HepG2 (cell line): Measurements from ENCODE around the gene GLB1L. TPM values are rescaled to one million over a fixed set of nuclear protein-coding genes. Genes with fewer than 3 reads are reported as not detected.
A peak's percentile ranks its signal among the peaks of the same experiment; 100 is the strongest.

ENCODE experiments used
- AHR ChIP-seq: IDR thresholded peaks from 2 replicates; pipeline ENCODE4 v1.6.1; 2018; ENCODE audit warnings: missing genetic modification reagents, missing compliant biosample characterization
- ASH2L ChIP-seq: fragments of 300-600, 200-600 bp; sonication (generic); IDR thresholded peaks from 2 replicates; pipeline ENCODE4 v1.7.0; 2017; ENCODE audit warnings: low read depth, mild to moderate bottlenecking, moderate library complexity, mixed read lengths, low read length; ENCODE audit not compliant: insufficient read length
- CHD2 ChIP-seq: IDR thresholded peaks from 2 replicates; pipeline ENCODE4 v1.6.1; 2011; ENCODE audit warnings: low read depth, low read length, improper control_type of control experiment
- ETV6 ChIP-seq: sonication (generic); formaldehyde crosslinking; conservative IDR thresholded peaks from 2 replicates; pipeline ENCODE4 v1.4.0; 2020; ENCODE audit warnings: missing genetic modification reagents
- IKZF4 ChIP-seq: sonication (generic); formaldehyde crosslinking; IDR thresholded peaks from 2 replicates; pipeline ENCODE4 v1.5.1; 2020; ENCODE audit warnings: borderline replicate concordance, mild to moderate bottlenecking, low read depth, missing genetic modification reagents; ENCODE audit errors: not compliant biosample characterization
- KAT7 ChIP-seq: IDR thresholded peaks from 2 replicates; pipeline ENCODE4 v1.6.1; 2018; ENCODE audit warnings: borderline replicate concordance, missing compliant biosample characterization
- MBNL3 ChIP-seq: fragments of 250-450 bp; sonication (Bioruptor Pico); conservative IDR thresholded peaks from 2 replicates; pipeline ENCODE4 v1.8.0; 2022; ENCODE audit warnings: mild to moderate bottlenecking, inconsistent platforms
- MTA1 ChIP-seq: sonication (generic); formaldehyde crosslinking; IDR thresholded peaks from 2 replicates; pipeline ENCODE4 v1.4.0; 2020; ENCODE audit warnings: missing genetic modification reagents, mild to moderate bottlenecking, borderline replicate concordance
- NR2F2 ChIP-seq: IDR thresholded peaks from 2 replicates; pipeline ENCODE4 v1.6.1; 2012; ENCODE audit warnings: low read depth, inconsistent platforms, borderline replicate concordance
- PRMT3 ChIP-seq: sonication (generic); formaldehyde crosslinking; IDR thresholded peaks from 2 replicates; pipeline ENCODE4 v1.8.1; 2022; ENCODE audit warnings: low read depth, mild to moderate bottlenecking, moderate library complexity, missing genetic modification reagents, borderline replicate concordance
- RORA ChIP-seq: sonication (generic); formaldehyde crosslinking; IDR thresholded peaks from 2 replicates; pipeline ENCODE4 v1.5.0; 2020; ENCODE audit warnings: mild to moderate bottlenecking, missing genetic modification reagents, moderate library complexity
- TGIF2 ChIP-seq: IDR thresholded peaks from 2 replicates; pipeline ENCODE4 v1.6.1; 2016; ENCODE audit warnings: control low read depth, missing compliant biosample characterization
- ZBTB7A ChIP-seq: sonication (generic); formaldehyde crosslinking; IDR thresholded peaks from 2 replicates; pipeline ENCODE4 v1.8.0; 2022; ENCODE audit warnings: mild to moderate bottlenecking, missing genetic modification reagents
- ZNF124 ChIP-seq: sonication (generic); formaldehyde crosslinking; IDR thresholded peaks from 2 replicates; pipeline ENCODE4 v1.4.0; 2020; ENCODE audit warnings: missing genetic modification reagents
- ZNF232 ChIP-seq: sonication (generic); formaldehyde crosslinking; IDR thresholded peaks from 2 replicates; pipeline ENCODE4 v1.4.0; 2020; ENCODE audit warnings: missing genetic modification reagents, borderline replicate concordance
- ZNF331 ChIP-seq: sonication (generic); formaldehyde crosslinking; IDR thresholded peaks from 2 replicates; pipeline ENCODE4 v1.4.0; 2020; ENCODE audit warnings: missing genetic modification reagents
- ZNF543 ChIP-seq: sonication (generic); formaldehyde crosslinking; IDR thresholded peaks from 2 replicates; pipeline ENCODE4 v1.4.0; 2020; ENCODE audit warnings: mild to moderate bottlenecking, missing genetic modification reagents
- ZNF547 ChIP-seq: sonication (generic); formaldehyde crosslinking; IDR thresholded peaks from 2 replicates; pipeline ENCODE4 v1.5.1; 2020; ENCODE audit warnings: mild to moderate bottlenecking, missing genetic modification reagents
- ZNF572 ChIP-seq: sonication (generic); formaldehyde crosslinking; IDR thresholded peaks from 2 replicates; pipeline ENCODE4 v1.5.1; 2020; ENCODE audit warnings: mild to moderate bottlenecking, missing genetic modification reagents
- ZNF788 ChIP-seq: sonication (generic); formaldehyde crosslinking; IDR thresholded peaks from 2 replicates; pipeline ENCODE4 v1.5.0; 2020; ENCODE audit warnings: mild to moderate bottlenecking, missing genetic modification reagents, borderline replicate concordance
- ZNF841 ChIP-seq: sonication (generic); formaldehyde crosslinking; IDR thresholded peaks from 2 replicates; pipeline ENCODE4 v1.8.1; 2023; ENCODE audit warnings: missing genetic modification reagents, borderline replicate concordance
- polyA plus RNA-seq, 8 experiments: library from polyadenylated mRNA; depleted of rRNA in 3 of 8; stranded (reverse) in 7 of 8; unstranded in 1 of 8; fragments of >200 nt; fragmentation: Illumina TruSeq in 4 of 8; extraction: Trizol in 4 of 8; gene quantifications; 2 replicates each; pipeline versions ENCODE4 v1.2.1 to v1.2.3, GENCODE V29; 2011 to 2016; ENCODE audit warnings: low read depth in 4 of 8, missing spikeins in 1 of 8, mixed read lengths in 1 of 8; ENCODE audit not compliant: insufficient read depth in 1 of 8
- total RNA-seq, 5 experiments: library from RNA; depleted of rRNA; stranded (reverse); fragments of >200 nt; fragmentation: Illumina TruSeq; extraction: Trizol; gene quantifications; 2 replicates each; pipeline ENCODE4 v1.2.3, GENCODE V29; 2016; ENCODE audit warnings: low read depth in 1 of 5
- TF ChIP-seq, protein P1 (sequence below): sonication (generic); formaldehyde crosslinking; IDR thresholded peaks from 2 replicates; pipeline ENCODE4 v1.8.0; 2022; ENCODE audit warnings: missing genetic modification reagents, mild to moderate bottlenecking, borderline replicate concordance
- TF ChIP-seq, protein P2 (sequence below): sonication (generic); formaldehyde crosslinking; IDR thresholded peaks from 2 replicates; pipeline ENCODE4 v1.4.0; 2020; ENCODE audit warnings: low read depth, mild to moderate bottlenecking, missing genetic modification reagents
- TF ChIP-seq, protein P3 (sequence below): sonication (generic); formaldehyde crosslinking; IDR thresholded peaks from 2 replicates; pipeline ENCODE4 v1.4.0; 2020; ENCODE audit warnings: missing genetic modification reagents, borderline replicate concordance
- TF ChIP-seq, protein P4 (sequence below): sonication (generic); formaldehyde crosslinking; IDR thresholded peaks from 2 replicates; pipeline ENCODE4 v1.8.1; 2023; ENCODE audit warnings: mild to moderate bottlenecking, inconsistent platforms, moderate library complexity, missing genetic modification reagents, borderline replicate concordance

The GLB1L gene
- total and polyA plus RNA-seq, 2 of the 13 experiments (the other 11 are each of a cell fraction or from before 2014, with no cell fraction given): 6.8 to 7.3 TPM

DNA sequence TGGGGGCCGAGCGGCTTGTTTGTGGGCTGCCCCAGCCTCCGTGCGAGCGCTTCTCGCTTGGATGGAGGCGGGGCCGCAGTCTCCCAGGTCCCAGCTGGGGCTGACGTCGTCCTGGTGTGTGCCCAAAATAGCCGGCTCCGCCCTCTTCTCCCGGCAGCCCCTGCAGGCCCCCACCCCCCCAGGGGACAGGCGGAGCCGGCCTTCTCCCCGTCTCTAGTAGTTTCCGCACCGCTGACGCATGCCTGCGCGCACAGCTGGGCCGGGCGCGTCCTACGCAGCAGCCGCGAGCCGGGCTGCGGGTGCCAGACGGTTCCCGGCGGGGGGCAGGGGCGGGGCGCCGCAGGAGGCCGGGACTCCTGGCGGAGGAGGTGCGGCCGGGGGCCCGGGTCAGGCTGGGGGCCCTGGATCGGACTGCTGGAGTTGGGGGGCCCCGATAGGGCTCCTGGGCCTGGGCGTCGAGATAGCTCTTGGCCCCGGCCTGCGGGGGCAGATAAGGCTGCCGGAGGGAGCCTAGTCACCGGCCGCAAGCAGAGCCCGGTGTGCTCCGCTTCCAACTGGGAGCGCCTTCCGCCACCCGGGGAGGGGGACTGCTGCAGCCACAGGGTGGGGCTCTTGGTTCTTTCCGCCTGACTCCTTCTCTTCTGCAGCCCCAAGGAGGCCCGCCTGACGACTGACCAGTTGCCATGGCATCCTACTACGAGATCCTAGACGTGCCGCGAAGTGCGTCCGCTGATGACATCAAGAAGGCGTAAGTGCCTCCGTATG, 34.1 kb upstream of the GLB1L start, which contains the start of gene DNAJB2 (continued):
- TF ChIP-seq ZNF124 (CRISPR knock-in tag): peak; percentile 72; the same call in 1 of the 2 replicates
- peak; percentile 86 for TF ChIP-seq KAT7
- TF ChIP-seq ZNF572 (CRISPR knock-in tag): no peak
- no peak for TF ChIP-seq CHD2
- TF ChIP-seq NR2F2: no peak
- TF ChIP-seq AHR: no peak
- TF ChIP-seq RORA (CRISPR knock-in tag): no peak
- TF ChIP-seq IKZF4 (CRISPR knock-in tag): no peak
- TF ChIP-seq, protein P1, sequence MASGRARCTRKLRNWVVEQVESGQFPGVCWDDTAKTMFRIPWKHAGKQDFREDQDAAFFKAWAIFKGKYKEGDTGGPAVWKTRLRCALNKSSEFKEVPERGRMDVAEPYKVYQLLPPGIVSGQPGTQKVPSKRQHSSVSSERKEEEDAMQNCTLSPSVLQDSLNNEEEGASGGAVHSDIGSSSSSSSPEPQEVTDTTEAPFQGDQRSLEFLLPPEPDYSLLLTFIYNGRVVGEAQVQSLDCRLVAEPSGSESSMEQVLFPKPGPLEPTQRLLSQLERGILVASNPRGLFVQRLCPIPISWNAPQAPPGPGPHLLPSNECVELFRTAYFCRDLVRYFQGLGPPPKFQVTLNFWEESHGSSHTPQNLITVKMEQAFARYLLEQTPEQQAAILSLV (CRISPR knock-in tag): peak; percentile 88; the same call in 1 of the 2 replicates
- TF ChIP-seq, protein P2, sequence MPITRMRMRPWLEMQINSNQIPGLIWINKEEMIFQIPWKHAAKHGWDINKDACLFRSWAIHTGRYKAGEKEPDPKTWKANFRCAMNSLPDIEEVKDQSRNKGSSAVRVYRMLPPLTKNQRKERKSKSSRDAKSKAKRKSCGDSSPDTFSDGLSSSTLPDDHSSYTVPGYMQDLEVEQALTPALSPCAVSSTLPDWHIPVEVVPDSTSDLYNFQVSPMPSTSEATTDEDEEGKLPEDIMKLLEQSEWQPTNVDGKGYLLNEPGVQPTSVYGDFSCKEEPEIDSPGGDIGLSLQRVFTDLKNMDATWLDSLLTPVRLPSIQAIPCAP (CRISPR knock-in tag): no peak
- TF ChIP-seq ZNF788 (CRISPR knock-in tag): peak; percentile 80; the same call in 1 of the 2 replicates
- TF ChIP-seq MTA1: peak; percentile 66; the same call in 1 of the 2 replicates
- TF ChIP-seq, protein P3, sequence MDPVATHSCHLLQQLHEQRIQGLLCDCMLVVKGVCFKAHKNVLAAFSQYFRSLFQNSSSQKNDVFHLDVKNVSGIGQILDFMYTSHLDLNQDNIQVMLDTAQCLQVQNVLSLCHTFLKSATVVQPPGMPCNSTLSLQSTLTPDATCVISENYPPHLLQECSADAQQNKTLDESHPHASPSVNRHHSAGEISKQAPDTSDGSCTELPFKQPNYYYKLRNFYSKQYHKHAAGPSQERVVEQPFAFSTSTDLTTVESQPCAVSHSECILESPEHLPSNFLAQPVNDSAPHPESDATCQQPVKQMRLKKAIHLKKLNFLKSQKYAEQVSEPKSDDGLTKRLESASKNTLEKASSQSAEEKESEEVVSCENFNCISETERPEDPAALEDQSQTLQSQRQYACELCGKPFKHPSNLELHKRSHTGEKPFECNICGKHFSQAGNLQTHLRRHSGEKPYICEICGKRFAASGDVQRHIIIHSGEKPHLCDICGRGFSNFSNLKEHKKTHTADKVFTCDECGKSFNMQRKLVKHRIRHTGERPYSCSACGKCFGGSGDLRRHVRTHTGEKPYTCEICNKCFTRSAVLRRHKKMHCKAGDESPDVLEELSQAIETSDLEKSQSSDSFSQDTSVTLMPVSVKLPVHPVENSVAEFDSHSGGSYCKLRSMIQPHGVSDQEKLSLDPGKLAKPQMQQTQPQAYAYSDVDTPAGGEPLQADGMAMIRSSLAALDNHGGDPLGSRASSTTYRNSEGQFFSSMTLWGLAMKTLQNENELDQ (CRISPR knock-in tag): no peak
- peak; percentile 45; the same call in 1 of the 2 replicates for TF ChIP-seq PRMT3
- TF ChIP-seq ZNF232 (CRISPR knock-in tag): peak; percentile 37; the same call in 1 of the 2 replicates
- no peak; the same call in 1 of the 2 replicates for TF ChIP-seq ETV6
- no peak for TF ChIP-seq ZNF841
- TF ChIP-seq ASH2L: peak; percentile 63
- TF ChIP-seq TGIF2 (CRISPR knock-in tag): no peak; the same call in 1 of the 2 replicates
- TF ChIP-seq, protein P4, sequence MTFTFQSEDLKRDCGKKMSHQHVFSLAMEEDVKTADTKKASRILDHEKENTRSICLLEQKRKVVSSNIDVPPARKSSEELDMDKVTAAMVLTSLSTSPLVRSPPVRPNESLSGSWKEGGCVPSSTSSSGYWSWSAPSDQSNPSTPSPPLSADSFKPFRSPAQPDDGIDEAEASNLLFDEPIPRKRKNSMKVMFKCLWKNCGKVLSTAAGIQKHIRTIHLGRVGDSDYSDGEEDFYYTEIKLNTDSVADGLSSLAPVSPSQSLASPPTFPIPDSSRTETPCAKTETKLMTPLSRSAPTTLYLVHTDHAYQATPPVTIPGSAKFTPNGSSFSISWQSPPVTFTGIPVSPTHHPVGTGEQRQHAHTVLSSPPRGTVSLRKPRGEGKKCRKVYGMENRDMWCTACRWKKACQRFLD: no peak
- TF ChIP-seq ZNF547 (CRISPR knock-in tag): no peak
- TF ChIP-seq ZBTB7A: no peak
- TF ChIP-seq ZNF331: peak; percentile 78; the same call in 1 of the 2 replicates
- peak; percentile 69; the same call in 1 of the 2 replicates for TF ChIP-seq ZNF543 (CRISPR knock-in tag)
- TF ChIP-seq MBNL3 (CRISPR knock-in tag): no peak
